GM21619 (cell line): ENCODE measurements around the gene TMPRSS7.

Experiments used
- ATAC-seq: cut with Tn5 transposase; IDR thresholded peaks from one replicate; pipeline ENCODE4 v1.9.1; 2021; ENCODE audit not compliant: unreplicated experiment

The TMPRSS7 gene

GRCh38 chr3:112034436-112034835 is at the start of gene TMPRSS7:
Gene TMPRSS7, plus strand, starts transcription at chr3:112034736. Its CDS starts 110 bp downstream, at chr3:112034846.
- no peak for ATAC-seq

- no peak for ATAC-seq
Observed at GRCh38 chr3:111986800-111987199, 47.7 kb upstream of the TMPRSS7 start.

GRCh38 chr3:111989061-111989678 is 45.4 kb upstream of the TMPRSS7 start:
- peak; percentile 96 for ATAC-seq

GRCh38 chr3:111993038-111993437 is 41.5 kb upstream of the TMPRSS7 start:
- ATAC-seq, result no peak

GRCh38 chr3:111998636-111999483 is 35.7 kb upstream of the TMPRSS7 start, which contains the start of gene TAGLN3:
Gene TAGLN3, plus strand, starts transcription at chr3:111998922. Its CDS starts 501 bp downstream, at chr3:111999423.
- no peak for ATAC-seq

- no peak for ATAC-seq
Observed at GRCh38 chr3:111999484-112000324, 34.8 kb upstream of the TMPRSS7 start.

GRCh38 chr3:112000367-112000771 is 34.2 kb upstream of the TMPRSS7 start:
- no peak for ATAC-seq

- ATAC-seq, result no peak
Observed at GRCh38 chr3:112000966-112001365, 33.6 kb upstream of the TMPRSS7 start.

GRCh38 chr3:112001526-112001925 is 33.0 kb upstream of the TMPRSS7 start:
- ATAC-seq, result no peak

GRCh38 chr3:112002096-112002971 is 32.2 kb upstream of the TMPRSS7 start:
- ATAC-seq, result no peak

- no peak for ATAC-seq
Observed at GRCh38 chr3:112003321-112004080, 31.0 kb upstream of the TMPRSS7 start.

- ATAC-seq, result no peak
Observed at GRCh38 chr3:112004187-112004586, 30.3 kb upstream of the TMPRSS7 start.

- ATAC-seq, result no peak
Observed at GRCh38 chr3:112004669-112005068, 29.9 kb upstream of the TMPRSS7 start.

- ATAC-seq, result no peak
Observed at GRCh38 chr3:112005091-112005672, 29.4 kb upstream of the TMPRSS7 start.

GRCh38 chr3:112007633-112008032 is 26.9 kb upstream of the TMPRSS7 start:
- no peak for ATAC-seq

- no peak for ATAC-seq
Observed at GRCh38 chr3:112009670-112010069, 24.9 kb upstream of the TMPRSS7 start.

GRCh38 chr3:112010636-112011035 is 23.9 kb upstream of the TMPRSS7 start:
- no peak for ATAC-seq

- ATAC-seq, result no peak
Observed at GRCh38 chr3:112011376-112011940, 23.1 kb upstream of the TMPRSS7 start.
